Smooth muscle cell (in vitro differentiated cells): ENCODE measurements around the gene TOP3A. TPM values are rescaled to one million over a fixed set of nuclear protein-coding genes. Genes with fewer than 3 reads are reported as not detected.

Experiments
- DNase-seq: peaks from one replicate; lab custom pipeline; 2025; ENCODE audit not compliant: unreplicated experiment; lab: John Stamatoyannopoulos, UW
- H2AFZ ChIP-seq: fragments of 200-600 bp; sonication (generic); 2 replicates; pipeline ENCODE4 v1.6.0; 2016; ENCODE audit warnings: antibody characterized with exemption, low read depth, mild to moderate bottlenecking
- H3F3A ChIP-seq: fragments of 200-600 bp; sonication (generic); 2 replicates; pipeline ENCODE4 v1.6.0; 2017; ENCODE audit warnings: antibody characterized with exemption, low read depth
- H3K27ac ChIP-seq: fragments of 200-600 bp; sonication (generic); 2 replicates; pipeline ENCODE4 v1.5.1; 2016; ENCODE audit warnings: low read depth, mild to moderate bottlenecking
- H3K27me3 ChIP-seq: fragments of 200-600 bp; sonication (generic); 2 replicates; pipeline ENCODE4 v1.6.1; 2016; ENCODE audit warnings: low read depth, mild to moderate bottlenecking
- H3K36me3 ChIP-seq: fragments of 200-600 bp; sonication (generic); 2 replicates; pipeline ENCODE4 v1.5.1; 2016; ENCODE audit warnings: low read depth
- H3K4me1 ChIP-seq: fragments of 200-600 bp; sonication (generic); 2 replicates; pipeline ENCODE4 v1.5.1; 2016; ENCODE audit warnings: low read depth
- H3K4me2 ChIP-seq: fragments of 200-600 bp; sonication (generic); 2 replicates; pipeline ENCODE4 v1.6.0; 2016; ENCODE audit warnings: mild to moderate bottlenecking
- H3K4me3 ChIP-seq: fragments of 200-600 bp; sonication (generic); 2 replicates; pipeline ENCODE4 v1.5.1; 2016; ENCODE audit warnings: mild to moderate bottlenecking
- H3K79me2 ChIP-seq: fragments of 200-600 bp; sonication (generic); 2 replicates; pipeline ENCODE4 v1.6.0; 2016; ENCODE audit warnings: low read depth, mild to moderate bottlenecking
- H3K9ac ChIP-seq: fragments of 200-600 bp; sonication (generic); 2 replicates; pipeline ENCODE4 v1.6.0; 2016; ENCODE audit warnings: low read depth
- H3K9me3 ChIP-seq: fragments of 200-600 bp; sonication (generic); replicated peaks from 2 replicates; pipeline ENCODE4 v1.5.1; 2016; ENCODE audit warnings: low read depth
- H4K20me1 ChIP-seq: fragments of 200-600 bp; sonication (generic); 2 replicates; pipeline ENCODE4 v1.6.0; 2016; ENCODE audit warnings: low read depth
- WGBS: methylation state at CpG from one replicate; pipeline ENCODE4 v1.1.7; 2016; ENCODE audit warnings: low lambda C conversion rate; 5-methylcytosine and 5-hydroxymethylcytosine counted together
- polyA plus RNA-seq: library from polyadenylated mRNA; unstranded; fragments of >200 nt; fragmentation: Nextera tagmentation; extraction: Ambion mirVana; gene quantifications from 2 replicates; pipeline ENCODE4 v1.2.1, GENCODE V29; 2016
- total RNA-seq: library from RNA; depleted of rRNA; stranded (reverse); fragments of >200 nt; gene quantifications from 2 replicates; pipeline ENCODE4 v1.2.3, GENCODE V29; 2014
- TF ChIP-seq, protein P1 (sequence below): fragments of 200-600 bp; sonication (generic); IDR thresholded peaks from 2 replicates; pipeline ENCODE4 v1.5.1; 2017; ENCODE audit warnings: borderline replicate concordance, mild to moderate bottlenecking, antibody characterized with exemption; ENCODE audit not compliant: insufficient read depth, poor library complexity, severe bottlenecking

TOP3A gene
- total and polyA plus RNA-seq, 2 experiments from 2014 or later, result 14.6 to 40.9 TPM

DNA sequence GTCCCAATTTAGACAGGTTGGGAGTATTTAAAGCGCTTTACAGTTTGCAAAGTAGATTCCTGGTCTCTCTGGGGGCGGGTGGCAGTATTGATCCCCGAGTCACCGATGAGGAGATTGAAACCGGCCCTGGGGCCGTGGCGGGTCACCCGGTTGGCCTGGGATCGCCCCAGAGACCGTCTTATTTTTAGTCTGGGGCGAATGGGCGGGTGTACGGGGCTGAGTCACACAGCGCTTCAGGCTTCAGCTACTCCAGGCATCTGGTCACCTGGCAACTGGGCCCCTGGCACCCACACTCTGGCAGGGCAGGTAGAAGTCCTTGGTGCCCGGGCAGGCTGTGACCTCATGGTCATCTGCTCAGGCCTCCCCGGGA is 53.7 kb downstream of the TOP3A start:
- H3K4me1 ChIP-seq, result peaks cover 19% of the 10 kb centered on the region
- peak overlapping the region; percentile 68 for H2AFZ ChIP-seq
- peak overlapping the region; percentile 98 for H3K9ac ChIP-seq
- peaks cover 10% of the 10 kb centered on the region for H3F3A ChIP-seq
- peaks cover 37% of the 10 kb centered on the region for H4K20me1 ChIP-seq
- H3K4me3 ChIP-seq, result peak overlapping the region; percentile 96
- no peaks in the 10 kb centered on the region for H3K9me3 ChIP-seq
- no peaks in the 10 kb centered on the region for H3K27me3 ChIP-seq
- peak overlapping the region; percentile 97 for H3K4me2 ChIP-seq
- H3K27ac ChIP-seq, result peak overlapping the region; percentile 98
- no peaks in the 10 kb centered on the region for H3K36me3 ChIP-seq
- no peak for DNase-seq
- TF ChIP-seq, protein P1, sequence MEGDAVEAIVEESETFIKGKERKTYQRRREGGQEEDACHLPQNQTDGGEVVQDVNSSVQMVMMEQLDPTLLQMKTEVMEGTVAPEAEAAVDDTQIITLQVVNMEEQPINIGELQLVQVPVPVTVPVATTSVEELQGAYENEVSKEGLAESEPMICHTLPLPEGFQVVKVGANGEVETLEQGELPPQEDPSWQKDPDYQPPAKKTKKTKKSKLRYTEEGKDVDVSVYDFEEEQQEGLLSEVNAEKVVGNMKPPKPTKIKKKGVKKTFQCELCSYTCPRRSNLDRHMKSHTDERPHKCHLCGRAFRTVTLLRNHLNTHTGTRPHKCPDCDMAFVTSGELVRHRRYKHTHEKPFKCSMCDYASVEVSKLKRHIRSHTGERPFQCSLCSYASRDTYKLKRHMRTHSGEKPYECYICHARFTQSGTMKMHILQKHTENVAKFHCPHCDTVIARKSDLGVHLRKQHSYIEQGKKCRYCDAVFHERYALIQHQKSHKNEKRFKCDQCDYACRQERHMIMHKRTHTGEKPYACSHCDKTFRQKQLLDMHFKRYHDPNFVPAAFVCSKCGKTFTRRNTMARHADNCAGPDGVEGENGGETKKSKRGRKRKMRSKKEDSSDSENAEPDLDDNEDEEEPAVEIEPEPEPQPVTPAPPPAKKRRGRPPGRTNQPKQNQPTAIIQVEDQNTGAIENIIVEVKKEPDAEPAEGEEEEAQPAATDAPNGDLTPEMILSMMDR, result no peak
- peaks cover 35% of the 10 kb centered on the region for H3K79me2 ChIP-seq
- 6% methylated on average over 16 of the region's 16 CpGs for WGBS

DNA sequence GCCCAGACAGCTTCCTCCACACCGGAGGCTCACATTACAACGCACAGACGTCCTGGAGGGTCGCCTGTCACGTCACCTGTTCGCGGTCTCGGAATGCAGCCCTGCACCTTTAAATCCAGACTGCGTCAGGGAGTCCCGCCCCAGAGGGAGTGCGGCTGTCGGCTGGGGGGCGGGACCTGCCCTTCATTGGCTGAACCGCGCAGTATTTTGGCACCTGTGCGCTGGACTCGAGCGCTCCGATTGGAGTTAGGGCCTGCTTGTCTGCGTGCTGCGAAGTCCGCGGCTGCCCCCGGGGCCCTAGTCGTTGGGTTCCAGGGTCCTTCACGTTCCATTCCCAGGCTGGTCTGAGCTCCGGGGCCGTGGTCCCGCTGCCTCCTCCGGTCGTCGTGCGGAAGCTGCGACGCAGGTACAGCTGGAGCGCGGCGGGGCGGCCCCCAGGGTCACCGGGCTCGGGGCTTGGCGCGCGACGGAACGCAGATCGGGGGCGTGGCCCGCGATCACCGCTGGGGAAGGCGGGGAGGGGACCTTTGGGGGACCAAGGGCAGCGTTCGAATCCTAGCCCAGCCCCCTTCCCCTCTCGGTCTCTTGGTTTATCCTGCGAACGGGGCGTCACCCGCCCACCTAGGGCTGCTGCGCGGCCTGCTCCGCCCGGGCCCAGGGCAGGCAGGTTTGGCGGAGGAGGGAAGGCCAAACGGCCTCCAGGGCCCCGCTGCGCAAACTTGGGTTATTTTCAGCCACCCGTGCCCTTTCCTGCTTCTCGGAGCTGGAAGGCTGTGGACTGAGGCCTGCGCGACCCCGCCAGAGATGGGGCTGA is 54.3 kb downstream of the TOP3A start, which contains the start of gene MIEF2:
Gene MIEF2, plus strand, starts transcription at position 331 of the 814 bp plus-strand sequence. CDS start 2,059 bp downstream, outside the sequence.
- H2AFZ ChIP-seq, result peak within 1 kb of the TSS; percentile 68
- H4K20me1 ChIP-seq, result peaks cover 43% of the 10 kb centered on the region
- H3K9ac ChIP-seq, result peak within 1 kb of the TSS; percentile 98
- H3K4me3 ChIP-seq, result peak within 1 kb of the TSS; percentile 96
- peak; percentile 68 for DNase-seq
- H3K9me3 ChIP-seq, result no peaks in the 10 kb centered on the region
- WGBS, result under 1% methylated on average over 60 of the region's 72 CpGs
- H3K27me3 ChIP-seq, result no peaks in the 10 kb centered on the region
- TF ChIP-seq, protein P1, result no peak
- H3K79me2 ChIP-seq, result peaks cover 38% of the 10 kb centered on the region
- H3K27ac ChIP-seq, result peak within 1 kb of the TSS; percentile 98
- H3K36me3 ChIP-seq, result no peaks in the 10 kb centered on the region
- H3K4me1 ChIP-seq, result peaks cover 19% of the 10 kb centered on the region
- peaks cover 10% of the 10 kb centered on the region for H3F3A ChIP-seq
- H3K4me2 ChIP-seq, result peak within 1 kb of the TSS; percentile 97

DNA sequence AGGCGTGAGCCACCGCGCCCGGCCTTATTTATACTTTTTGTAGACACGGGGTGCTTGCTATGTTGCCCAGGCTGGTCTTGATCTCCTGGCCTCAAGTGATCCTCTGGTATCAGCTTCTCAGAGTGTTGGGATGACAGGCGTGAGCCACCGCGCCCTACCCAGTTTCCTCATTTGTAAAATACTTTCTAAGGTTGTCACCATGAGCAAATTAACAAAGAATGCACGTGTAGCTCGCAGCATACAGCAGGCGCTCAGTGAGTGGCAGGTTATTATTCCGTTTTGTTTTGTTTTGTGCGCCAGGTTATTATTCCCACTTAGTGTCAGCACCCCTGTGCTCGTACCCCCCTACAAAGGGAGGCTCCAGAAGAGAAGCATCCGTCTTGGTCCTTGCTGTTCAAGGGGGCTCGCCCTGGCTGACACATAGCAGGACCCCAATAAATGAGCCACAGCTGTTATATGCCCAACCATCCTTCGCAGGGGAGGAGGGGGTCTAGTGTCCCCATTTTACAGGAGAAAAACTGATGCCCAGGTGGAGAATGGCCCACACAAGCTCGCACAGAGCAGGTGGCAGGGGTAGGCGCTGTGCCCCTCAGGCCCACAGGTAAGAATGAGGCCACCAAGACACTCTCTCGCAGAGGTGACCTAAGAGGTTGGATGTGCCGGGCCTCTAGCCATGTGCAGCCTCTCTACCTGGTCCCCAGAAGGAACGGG is 55.0 kb downstream of the TOP3A start:
- H3K4me3 ChIP-seq, result peak overlapping the region; percentile 96
- no peaks in the 10 kb centered on the region for H3K27me3 ChIP-seq
- no peaks in the 10 kb centered on the region for H3K9me3 ChIP-seq
- TF ChIP-seq, protein P1, result no peak
- peak overlapping the region; percentile 98 for H3K9ac ChIP-seq
- H3F3A ChIP-seq, result peaks cover 10% of the 10 kb centered on the region
- H3K4me1 ChIP-seq, result peaks cover 19% of the 10 kb centered on the region
- peaks cover 38% of the 10 kb centered on the region for H3K79me2 ChIP-seq
- peak overlapping the region; percentile 98 for H3K27ac ChIP-seq
- no peak overlapping the region for H2AFZ ChIP-seq
- DNase-seq, result no peak
- WGBS, result 61% methylated on average over 22 of the region's 22 CpGs
- no peaks in the 10 kb centered on the region for H3K36me3 ChIP-seq
- peaks cover 51% of the 10 kb centered on the region for H4K20me1 ChIP-seq
- H3K4me2 ChIP-seq, result peak overlapping the region; percentile 97
